BE2C (cell line): ENCODE data around the gene JAGN1. TPM values are rescaled to one million over a fixed set of nuclear protein-coding genes. Genes with fewer than 3 reads are reported as not detected.
A peak's percentile ranks its signal among the peaks of the same experiment; 100 is the strongest.
"Not testable (repeated sequence)": the region's sequence is repeated elsewhere in the genome, so short reads cannot be mapped to it uniquely, and the experiment has no call there.

Experiments
- DNase-seq: peaks from one replicate; pipeline ENCODE4 v3.0.0-alpha.2; 2020
- H3K27me3 ChIP-seq: fragments of 250-450 bp; sonication (Bioruptor Pico); 2 replicates; pipeline ENCODE4 v1.5.1; 2020; ENCODE audit warnings: mild to moderate bottlenecking
- H3K36me3 ChIP-seq: fragments of 250-450 bp; sonication (Bioruptor Pico); 2 replicates; pipeline ENCODE4 v1.5.1; 2020; ENCODE audit warnings: mild to moderate bottlenecking
- H3K4me1 ChIP-seq: fragments of 250-450 bp; sonication (Bioruptor Pico); 2 replicates; pipeline ENCODE4 v1.5.1; 2020
- H3K4me3 ChIP-seq: 2 replicates; pipeline ENCODE4 v1.5.1; 2011; ENCODE audit warnings: low read depth, low read length
- H3K9me3 ChIP-seq: fragments of 250-450 bp; sonication (Bioruptor Pico); 2 replicates; pipeline ENCODE4 v1.5.1; 2020
- CTCF ChIP-seq: IDR thresholded peaks from 2 replicates; pipeline ENCODE4 v1.5.1; 2012; ENCODE audit warnings: mild to moderate bottlenecking, low read depth, low read length
- polyA plus RNA-seq: library from polyadenylated mRNA; unstranded; fragments of >200 nt; gene quantifications from one replicate; pipeline ENCODE4 v1.2.1, GENCODE V29; 2012; ENCODE audit warnings: low read depth, missing spikeins; ENCODE audit not compliant: insufficient read length, insufficient read depth

JAGN1 gene
- 22.8 TPM for polyA plus RNA-seq

GRCh38 chr3:9890249-9891071, at the start of gene JAGN1:
TSS of gene JAGN1 (plus strand) at chr3:9890610. CDS start at chr3:9890723, 113 bp downstream.
- H3K4me3 ChIP-seq: peak within 1 kb of the TSS; percentile 58
- no peaks in the 10 kb centered on the region for H3K27me3 ChIP-seq
- no peak for TF ChIP-seq CTCF
- DNase-seq: peak; percentile 80
- H3K4me1 ChIP-seq: no peaks in the 10 kb centered on the region
- H3K9me3 ChIP-seq: no peaks in the 10 kb centered on the region
- H3K36me3 ChIP-seq: peaks cover 13% of the 10 kb centered on the region

- Histone ChIP-seq H3K4me1 (no peaks in the 10 kb centered on the region), H3K9me3 (no peaks in the 10 kb centered on the region), H3K27me3 (no peaks in the 10 kb centered on the region), H3K4me3 (no peak overlapping the region), H3K36me3 (no peaks in the 10 kb centered on the region)
- no peak for TF ChIP-seq CTCF
- DNase-seq: no peak
Measured at GRCh38 chr3:9841015-9841414, 49.4 kb upstream of the JAGN1 start.

GRCh38 chr3:9843715-9844438, 46.5 kb upstream of the JAGN1 start, which contains the start of gene RPUSD3:
TSS of gene RPUSD3 (minus strand) at chr3:9844008. CDS start at chr3:9843990, 18 bp downstream.
- H3K4me3 ChIP-seq: peak within 1 kb of the TSS; percentile 81
- peak; percentile 89 for DNase-seq

GRCh38 chr3:9846231-9846630, 44.2 kb upstream of the JAGN1 start:
- Histone ChIP-seq H3K4me1 (no peaks in the 10 kb centered on the region), H3K36me3 (no peaks in the 10 kb centered on the region), H3K4me3 (no peak overlapping the region), H3K9me3 (no peaks in the 10 kb centered on the region), H3K27me3 (no peaks in the 10 kb centered on the region)
- no peak for DNase-seq
- no peak for TF ChIP-seq CTCF

More at GRCh38 chr3:9843715-9844438, 46.5 kb upstream of the JAGN1 start, which contains the start of gene RPUSD3:
- H3K4me1 ChIP-seq: no peaks in the 10 kb centered on the region
- no peaks in the 10 kb centered on the region for H3K9me3 ChIP-seq
- H3K36me3 ChIP-seq: no peaks in the 10 kb centered on the region
- H3K27me3 ChIP-seq: no peaks in the 10 kb centered on the region
- TF ChIP-seq CTCF: no peak

- no peak for DNase-seq
- Histone ChIP-seq H3K9me3 (no peaks in the 10 kb centered on the region), H3K27me3 (no peaks in the 10 kb centered on the region), H3K36me3 (no peaks in the 10 kb centered on the region), H3K4me1 (no peaks in the 10 kb centered on the region), H3K4me3 (no peak overlapping the region)
- TF ChIP-seq CTCF: no peak
Measured at GRCh38 chr3:9846931-9847488, 43.4 kb upstream of the JAGN1 start.

GRCh38 chr3:9847870-9848269, 42.5 kb upstream of the JAGN1 start:
- not testable (repeated sequence) for H3K4me3 ChIP-seq, H3K9me3 ChIP-seq, DNase-seq, H3K4me1 ChIP-seq, H3K27me3 ChIP-seq, H3K36me3 ChIP-seq
